Gastroesophageal sphincter (tissue), 3 donors: ENCODE measurements around the gene ADORA1.

Source experiments
- CTCF ChIP-seq, 4 experiments: fragments of 200-600 bp in 2 of 4; fragments of 450-650 bp in 2 of 4; sonication (generic) in 1 of 4; IDR thresholded peaks; one replicate each; pipeline ENCODE4 v1.5.1; 2017 to 2019; ENCODE audit warnings: antibody characterized with exemption in 4 of 4, mild to moderate bottlenecking in 2 of 4, moderate library complexity in 2 of 4
- EP300 ChIP-seq: sonication (generic); formaldehyde crosslinking; IDR thresholded peaks from one replicate; pipeline ENCODE4 v1.6.1; 2017; ENCODE audit warnings: antibody characterized with exemption, mild to moderate bottlenecking

- no peak for TF ChIP-seq CTCF (IDR thresholded peaks at IDR 0.05)
- TF ChIP-seq EP300: no peak
These were observed 48.3 kb downstream of the ADORA1 start for GRCh38 chr1:203175827-203176241.
